DOHH2 (cell line): ENCODE data around the gene SMCO4.

ENCODE experiments used
- CTCF ChIP-seq: fragments of 200-600 bp; sonication (generic); IDR thresholded peaks from one replicate; pipeline ENCODE4 v1.5.1; 2014; ENCODE audit warnings: antibody characterized with exemption, mild to moderate bottlenecking, low read depth, low read length; ENCODE audit not compliant: poor library complexity, severe bottlenecking
- EZH2phosphoT487 ChIP-seq: fragments of 200-600 bp; sonication (generic); IDR thresholded peaks from 2 replicates; pipeline ENCODE4 v1.6.1; 2017; ENCODE audit warnings: borderline replicate concordance, mild to moderate bottlenecking, antibody characterized with exemption, low read length, moderate library complexity, mixed read lengths

- no peak for TF ChIP-seq CTCF
- no peak for TF ChIP-seq EZH2phosphoT487
These were observed 40.3 kb upstream of the SMCO4 start for GRCh38 chr11:93583490-93583889.
